Lower lobe of right lung (tissue), 2 donors: ENCODE results near the gene GALK2. TPM values are rescaled to one million over a fixed set of nuclear protein-coding genes. Genes with fewer than 3 reads are reported as not detected.

Experiments used
- ATAC-seq, 2 donors: fragments of 200-7000 bp; cut with Tn5 transposase; one replicate each; pipeline ENCODE4 v1.9.1; 2020 to 2022; ENCODE audit warnings: mild to moderate bottlenecking in 2 of 2, moderate library complexity in 2 of 2
- DNase-seq: peaks from one replicate; pipeline ENCODE4 v3.0.0-alpha.2; 2020
- H3K27ac ChIP-seq: fragments of 200-600 bp; one replicate; pipeline ENCODE4 v1.8.0; 2022
- H3K27me3 ChIP-seq: fragments of 200-600 bp; one replicate; pipeline ENCODE4 v1.8.0; 2022; ENCODE audit warnings: low read depth
- H3K36me3 ChIP-seq: fragments of 200-600 bp; one replicate; pipeline ENCODE4 v1.8.0; 2022; ENCODE audit warnings: mild to moderate bottlenecking
- H3K4me1 ChIP-seq: fragments of 200-600 bp; one replicate; pipeline ENCODE4 v1.8.0; 2022
- H3K4me3 ChIP-seq: fragments of 200-600 bp; one replicate; pipeline ENCODE4 v1.8.0; 2022; ENCODE audit warnings: mild to moderate bottlenecking
- H3K9me3 ChIP-seq: fragments of 200-600 bp; one replicate; pipeline ENCODE4 v1.8.0; 2022
- intact Hi-C: fragments of 100-400 bp; cut with DNase I; formaldehyde crosslinking; loops from one replicate; pipeline ENCODE4 v1.11.0; 2022
- total RNA-seq: library from RNA; stranded (reverse); fragmentation: NEBNext Ultra II Directional; extraction: Animal tissue kit (Norgen Biotek cat#: 25700); gene quantifications from one replicate; pipeline ENCODE4 v1.2.1, GENCODE V29; 2021
- TF ChIP-seq, protein P1 (sequence below): fragments of 200-600 bp; IDR thresholded peaks from one replicate; pipeline ENCODE4 v1.8.0; 2022; ENCODE audit warnings: antibody characterized with exemption, mild to moderate bottlenecking
- donor health status: DM: no; HTN: yes; CAD: no; lungs with severe emphysema.

GALK2 gene
- total RNA-seq, 1 donor from 2014 or later: 38.8 TPM

DNA sequence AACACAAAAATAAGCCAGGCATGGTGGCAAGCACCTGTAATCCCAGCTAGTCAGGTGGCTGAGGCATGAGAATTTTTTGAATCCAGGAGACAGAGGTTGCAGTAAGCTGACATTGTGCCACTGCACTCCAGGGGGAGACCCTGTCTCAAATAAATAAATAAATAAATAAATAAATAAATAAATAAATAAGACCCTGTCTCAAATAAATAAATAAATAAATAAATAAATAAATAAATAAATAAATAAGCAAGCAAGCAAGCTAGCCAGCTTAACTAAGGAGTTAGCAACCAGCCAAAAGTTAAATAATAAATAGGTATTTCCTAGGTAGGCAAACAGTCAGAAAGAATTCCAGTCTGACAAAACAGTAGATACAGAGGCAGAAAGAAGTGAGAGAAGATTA, 123.9 kb downstream of the GALK2 start:
- no peaks in the 10 kb centered on the region for H3K27me3 ChIP-seq
- no peak overlapping the region for H3K4me3 ChIP-seq
- TF ChIP-seq, protein P1, sequence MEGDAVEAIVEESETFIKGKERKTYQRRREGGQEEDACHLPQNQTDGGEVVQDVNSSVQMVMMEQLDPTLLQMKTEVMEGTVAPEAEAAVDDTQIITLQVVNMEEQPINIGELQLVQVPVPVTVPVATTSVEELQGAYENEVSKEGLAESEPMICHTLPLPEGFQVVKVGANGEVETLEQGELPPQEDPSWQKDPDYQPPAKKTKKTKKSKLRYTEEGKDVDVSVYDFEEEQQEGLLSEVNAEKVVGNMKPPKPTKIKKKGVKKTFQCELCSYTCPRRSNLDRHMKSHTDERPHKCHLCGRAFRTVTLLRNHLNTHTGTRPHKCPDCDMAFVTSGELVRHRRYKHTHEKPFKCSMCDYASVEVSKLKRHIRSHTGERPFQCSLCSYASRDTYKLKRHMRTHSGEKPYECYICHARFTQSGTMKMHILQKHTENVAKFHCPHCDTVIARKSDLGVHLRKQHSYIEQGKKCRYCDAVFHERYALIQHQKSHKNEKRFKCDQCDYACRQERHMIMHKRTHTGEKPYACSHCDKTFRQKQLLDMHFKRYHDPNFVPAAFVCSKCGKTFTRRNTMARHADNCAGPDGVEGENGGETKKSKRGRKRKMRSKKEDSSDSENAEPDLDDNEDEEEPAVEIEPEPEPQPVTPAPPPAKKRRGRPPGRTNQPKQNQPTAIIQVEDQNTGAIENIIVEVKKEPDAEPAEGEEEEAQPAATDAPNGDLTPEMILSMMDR: no peak
- ATAC-seq (no peak), DNase-seq (no peak)
- intact Hi-C loops: no loop called here
- H3K4me1 ChIP-seq: no peaks in the 10 kb centered on the region
- no peak overlapping the region for H3K27ac ChIP-seq
- H3K9me3 ChIP-seq: no peaks in the 10 kb centered on the region
- peaks cover 16% of the 10 kb centered on the region for H3K36me3 ChIP-seq

DNA sequence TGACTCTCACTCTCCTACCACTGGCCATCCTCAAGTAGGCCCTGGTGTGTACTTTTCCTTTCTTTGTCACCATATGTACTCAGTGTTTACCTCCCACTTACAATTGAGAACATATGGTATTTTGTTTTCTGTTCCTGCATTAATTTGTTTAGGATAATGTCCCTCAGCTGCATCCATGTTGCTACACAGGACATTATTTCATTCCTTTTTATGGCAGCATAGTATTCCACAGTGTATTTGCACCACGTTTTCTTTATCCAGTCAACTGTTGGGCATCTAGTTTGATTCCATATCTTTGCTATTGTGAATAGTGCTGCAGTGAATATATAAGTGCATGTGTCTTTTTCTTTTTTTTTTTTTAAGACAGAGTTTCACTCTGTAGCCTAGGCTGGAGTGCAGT, 126.2 kb downstream of the GALK2 start:
- no peak overlapping the region for H3K4me3 ChIP-seq
- TF ChIP-seq, protein P1: no peak
- intact Hi-C loops: no loop called here
- DNase-seq (no peak), ATAC-seq (no peak)
- H3K36me3 ChIP-seq: peaks cover 16% of the 10 kb centered on the region
- no peak overlapping the region for H3K27ac ChIP-seq
- no peaks in the 10 kb centered on the region for H3K27me3 ChIP-seq
- no peaks in the 10 kb centered on the region for H3K4me1 ChIP-seq
- H3K9me3 ChIP-seq: no peaks in the 10 kb centered on the region

DNA sequence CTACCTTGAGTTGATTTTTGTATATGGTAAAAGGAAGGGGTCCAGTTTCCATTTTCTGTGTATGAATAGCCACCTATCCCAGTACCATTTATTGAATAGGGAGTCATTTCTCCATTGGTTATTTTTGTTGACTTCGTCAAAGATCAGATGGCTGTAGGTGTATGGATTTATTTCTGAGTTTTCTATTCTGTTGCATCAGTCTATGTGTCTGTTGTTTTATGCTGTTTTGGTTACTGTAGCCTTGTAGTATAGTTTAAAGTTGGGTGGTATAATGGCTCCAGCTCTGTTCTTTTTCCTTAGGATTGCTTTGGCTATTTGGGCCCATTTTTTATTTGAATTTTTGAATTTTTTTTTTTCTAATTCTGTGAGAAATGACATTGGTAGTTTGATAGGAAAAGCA, 127.5 kb downstream of the GALK2 start:
- no peak overlapping the region for H3K27ac ChIP-seq
- H3K27me3 ChIP-seq: no peaks in the 10 kb centered on the region
- TF ChIP-seq, protein P1: no peak
- DNase-seq (no peak), ATAC-seq (no peak)
- H3K4me1 ChIP-seq: no peaks in the 10 kb centered on the region
- H3K4me3 ChIP-seq: no peak overlapping the region
- H3K9me3 ChIP-seq: no peaks in the 10 kb centered on the region
- peaks cover 10% of the 10 kb centered on the region for H3K36me3 ChIP-seq
- intact Hi-C loops: no loop called here

DNA sequence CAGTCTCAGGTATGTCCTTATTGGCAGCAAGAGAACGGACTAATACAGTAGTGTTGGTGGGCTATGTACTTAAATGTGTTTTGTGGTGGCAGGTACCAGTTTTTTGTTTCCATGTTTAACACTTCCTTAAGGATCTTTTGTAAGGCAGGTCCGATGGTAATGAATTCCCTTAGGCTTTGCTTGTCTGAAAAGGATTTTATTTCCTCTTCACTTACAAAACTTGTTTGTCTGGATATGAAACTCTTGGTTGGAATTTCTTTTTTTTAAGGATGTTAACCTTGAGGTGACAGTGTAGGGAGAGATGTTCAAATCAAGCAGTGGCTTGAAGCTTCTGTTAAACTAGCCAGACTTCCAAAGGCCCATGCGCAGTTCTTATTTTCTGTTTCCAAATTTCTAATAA, 130.8 kb downstream of the GALK2 start:
- Histone ChIP-seq H3K9me3 (no peaks in the 10 kb centered on the region), H3K27ac (no peak overlapping the region), H3K27me3 (no peaks in the 10 kb centered on the region), H3K36me3 (peaks cover 11% of the 10 kb centered on the region), H3K4me3 (no peak overlapping the region), H3K4me1 (no peaks in the 10 kb centered on the region)
- TF ChIP-seq, protein P1: no peak
- ATAC-seq (no peak), DNase-seq (no peak)
- intact Hi-C loops: no loop called here

DNA sequence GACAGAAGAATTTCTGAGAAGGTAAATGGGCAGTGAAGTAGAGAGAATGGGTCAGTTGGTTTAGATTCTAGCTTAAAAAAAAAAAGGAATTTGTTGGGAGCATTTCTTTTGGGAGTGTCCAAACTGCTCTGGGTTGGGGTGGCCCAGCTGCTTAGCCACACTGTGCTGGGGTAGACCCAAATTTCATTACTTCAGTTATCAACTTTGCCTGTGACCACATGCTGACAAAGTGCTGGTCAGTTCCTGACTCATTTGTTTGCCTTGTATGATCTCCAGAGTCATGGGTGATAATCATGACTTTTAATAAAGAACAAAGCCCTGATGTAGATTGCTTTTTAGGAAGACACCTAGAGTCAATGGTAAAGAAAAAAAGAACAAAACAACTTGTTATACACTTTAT, 131.5 kb downstream of the GALK2 start:
- Histone ChIP-seq H3K27me3 (no peaks in the 10 kb centered on the region), H3K36me3 (peaks cover 11% of the 10 kb centered on the region), H3K9me3 (no peaks in the 10 kb centered on the region), H3K27ac (no peak overlapping the region), H3K4me1 (no peaks in the 10 kb centered on the region), H3K4me3 (no peak overlapping the region)
- ATAC-seq (no peak), DNase-seq (no peak)
- intact Hi-C loops: no loop called here
- TF ChIP-seq, protein P1: no peak

DNA sequence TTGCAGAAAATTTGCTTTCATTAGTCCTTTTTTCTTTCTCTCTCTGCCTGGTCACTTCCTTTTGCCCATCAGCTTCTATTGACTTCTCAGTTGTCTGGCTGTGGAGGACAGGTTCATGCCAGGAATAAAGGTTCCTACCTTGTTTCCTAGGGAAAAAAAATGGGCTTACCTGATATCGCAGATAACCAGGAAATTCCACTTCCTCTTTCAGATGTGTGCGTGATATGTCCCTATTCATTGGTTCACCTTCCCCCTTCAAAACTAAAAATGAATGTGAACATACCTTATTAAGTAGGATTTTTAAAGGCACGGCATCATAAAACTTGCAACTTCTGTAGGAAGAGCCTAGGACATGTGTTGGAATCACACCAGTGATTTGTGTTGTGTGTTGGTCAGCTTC, 133.0 kb downstream of the GALK2 start:
- no peak overlapping the region for H3K27ac ChIP-seq
- no peaks in the 10 kb centered on the region for H3K27me3 ChIP-seq
- H3K9me3 ChIP-seq: no peaks in the 10 kb centered on the region
- ATAC-seq: no peak
- H3K4me3 ChIP-seq: no peak overlapping the region
- intact Hi-C loops: no loop called here
- H3K36me3 ChIP-seq: peaks cover 11% of the 10 kb centered on the region
- no peak for DNase-seq
- TF ChIP-seq, protein P1: no peak
- H3K4me1 ChIP-seq: no peaks in the 10 kb centered on the region
